Prostate gland (tissue), 2 donors: Measurements from ENCODE around the gene SNX9. TPM values are rescaled to one million over a fixed set of nuclear protein-coding genes. Genes with fewer than 3 reads are reported as not detected.

Source experiments
- DNase-seq: peaks from one replicate; pipeline ENCODE4 v3.0.0-alpha.2; 2019; ENCODE audit warnings: low spot score
- H3K27ac ChIP-seq, 2 donors: fragments of 200-600 bp; sonication (generic); 2 replicates each; pipeline ENCODE4 v1.5.1; 2017 to 2019
- H3K27me3 ChIP-seq: fragments of 200-600 bp; sonication (generic); replicated peaks from 2 replicates; pipeline ENCODE4 v1.5.1; 2019; ENCODE audit not compliant: insufficient read depth
- H3K36me3 ChIP-seq, 2 donors: fragments of 200-600 bp; sonication (generic); 1 replicate in 1 of 2; 2 replicates in 1 of 2; pipeline versions ENCODE4 v1.5.1 to v1.8.1; 2017 to 2019
- H3K4me1 ChIP-seq: fragments of 200-600 bp; sonication (generic); replicated peaks from 2 replicates; pipeline ENCODE4 v1.5.1; 2019
- H3K4me3 ChIP-seq, 2 donors: fragments of 200-600 bp; sonication (generic); 2 replicates each; pipeline ENCODE4 v1.5.1; 2017 to 2019
- H3K9me3 ChIP-seq: fragments of 200-600 bp; sonication (generic); 2 replicates; pipeline ENCODE4 v1.5.1; 2017
- CTCF ChIP-seq, 4 experiments: fragments of 200-600 bp in 2 of 4; fragments of 450-650 bp in 2 of 4; sonication (generic) in 2 of 4; IDR thresholded peaks; 1 replicate in 3 of 4; 2 replicates in 1 of 4; pipeline ENCODE4 v1.5.1; 2016 to 2019; ENCODE audit warnings: antibody characterized with exemption in 4 of 4, mild to moderate bottlenecking in 2 of 4, moderate library complexity in 2 of 4
- POLR2A ChIP-seq: fragments of 450-650 bp; IDR thresholded peaks from one replicate; pipeline ENCODE4 v1.6.1; 2016; ENCODE audit warnings: antibody characterized with exemption, mild to moderate bottlenecking
- POLR2AphosphoS5 ChIP-seq: sonication (generic); formaldehyde crosslinking; IDR thresholded peaks from one replicate; pipeline ENCODE4 v1.6.1; 2017; ENCODE audit warnings: antibody characterized with exemption
- WGBS: methylation state at CpG from one replicate; pipeline ENCODE4 v1.1.5; 2018; 5-methylcytosine and 5-hydroxymethylcytosine counted together
- intact Hi-C: fragments of 100-400 bp; cut with DNase I; formaldehyde crosslinking; loops from one replicate; pipeline ENCODE4 v1.14.2; 2022
- total RNA-seq, 2 donors: library from RNA; depleted of rRNA; stranded (reverse); fragments of >200 nt; gene quantifications; one replicate each; pipeline ENCODE4 v1.1.0, GENCODE V29; 2016

The SNX9 gene
- total RNA-seq, 2 donors from 2014 or later, result 39.2 to 40.6 TPM

GRCh38 chr6:157912326-157912725, 89.3 kb downstream of the SNX9 start:
- Histone ChIP-seq H3K9me3 (no peaks in the 10 kb centered on the region), H3K36me3 (peaks cover 0 to 10% of the 10 kb centered on the region in 2 donors), H3K4me1 (no peaks in the 10 kb centered on the region), H3K27ac (peak overlapping the region in 1 of 2 donors; percentile 13), H3K4me3 (no peak overlapping the region), H3K27me3 (no peaks in the 10 kb centered on the region)
- intact Hi-C loops, result no loop called here
- DNase-seq, result no peak
- TF ChIP-seq CTCF (IDR thresholded peaks at IDR 0.05) (no peak), POLR2AphosphoS5 (no peak), POLR2A (no peak)
- WGBS, result 22% methylated on average over 6 of the region's 6 CpGs

- Histone ChIP-seq H3K27me3 (no peaks in the 10 kb centered on the region), H3K36me3 (peaks cover 3 to 7% of the 10 kb centered on the region in 2 donors), H3K9me3 (no peaks in the 10 kb centered on the region), H3K4me3 (no peak overlapping the region), H3K4me1 (no peaks in the 10 kb centered on the region), H3K27ac (no peak overlapping the region)
- 80% methylated on average over 4 of the region's 4 CpGs for WGBS
- DNase-seq, result no peak
- TF ChIP-seq POLR2A (no peak), POLR2AphosphoS5 (no peak), CTCF (IDR thresholded peaks at IDR 0.05) (no peak)
- intact Hi-C loops, result no loop called here
Observed at GRCh38 chr6:157921685-157922367, 98.8 kb downstream of the SNX9 start.

GRCh38 chr6:157925771-157926170, 102.7 kb downstream of the SNX9 start:
- no peak overlapping the region for H3K4me3 ChIP-seq
- intact Hi-C loops, result no loop called here
- H3K9me3 ChIP-seq, result no peaks in the 10 kb centered on the region
- no peak overlapping the region for H3K27ac ChIP-seq
- H3K4me1 ChIP-seq, result no peaks in the 10 kb centered on the region
- no peaks in the 10 kb centered on the region for H3K27me3 ChIP-seq
- no peak for DNase-seq
- 100% methylated on average over 2 of the region's 2 CpGs for WGBS
- TF ChIP-seq POLR2A (no peak), POLR2AphosphoS5 (no peak), CTCF (IDR thresholded peaks at IDR 0.05) (no peak)
- peaks cover 3 to 7% of the 10 kb centered on the region in 2 donors for H3K36me3 ChIP-seq

- TF ChIP-seq POLR2AphosphoS5 (no peak), CTCF (IDR thresholded peaks at IDR 0.05) (no peak), POLR2A (no peak)
- peaks cover 5 to 7% of the 10 kb centered on the region in 2 donors for H3K36me3 ChIP-seq
- WGBS, result 97% methylated on average over 7 of the region's 7 CpGs
- H3K27ac ChIP-seq, result no peak overlapping the region
- intact Hi-C loops, result no loop called here
- no peaks in the 10 kb centered on the region for H3K9me3 ChIP-seq
- H3K4me1 ChIP-seq, result no peaks in the 10 kb centered on the region
- no peak for DNase-seq
- H3K27me3 ChIP-seq, result no peaks in the 10 kb centered on the region
- no peak overlapping the region for H3K4me3 ChIP-seq
Observed at GRCh38 chr6:157927011-157927410, 104.0 kb downstream of the SNX9 start.

- WGBS, result 81% methylated on average over 13 of the region's 13 CpGs
- no peak overlapping the region for H3K4me3 ChIP-seq
- no peaks in the 10 kb centered on the region for H3K4me1 ChIP-seq
- H3K36me3 ChIP-seq, result peaks cover 7 to 11% of the 10 kb centered on the region in 2 donors
- DNase-seq, result no peak
- no peak overlapping the region for H3K27ac ChIP-seq
- TF ChIP-seq CTCF (IDR thresholded peaks at IDR 0.05) (no peak), POLR2A (no peak), POLR2AphosphoS5 (no peak)
- intact Hi-C loops, result no loop called here
- no peaks in the 10 kb centered on the region for H3K9me3 ChIP-seq
- H3K27me3 ChIP-seq, result no peaks in the 10 kb centered on the region
Observed at GRCh38 chr6:157928428-157928827, 105.4 kb downstream of the SNX9 start.
